Measurements from ENCODE around the gene NRIP1.

- no peak for TF ChIP-seq CTCF (IDR thresholded peaks at IDR 0.05)
- no peak for TF ChIP-seq POLR2A (IDR thresholded peaks at IDR 0.05)
Measured at GRCh38 chr21:14956807-14957206, 108.0 kb downstream of the NRIP1 start.

All from lower leg skin (tissue), 3 donors.